Keratinocyte (primary cell): ENCODE data around the gene ZSCAN26.

Experiments
- EZH2 ChIP-seq: IDR thresholded peaks from one replicate; pipeline ENCODE4 v1.6.1; 2012; ENCODE audit warnings: inconsistent platforms, mild to moderate bottlenecking, low read length, moderate library complexity
- TF ChIP-seq, protein P1 (sequence below), 3 experiments: IDR thresholded peaks in 1 of 3; conservative IDR thresholded peaks in 1 of 3; optimal IDR thresholded peaks in 1 of 3; 2 replicates in 2 of 3; 3 replicates in 1 of 3; pipeline versions ENCODE3 to v1.5.1; 2011; ENCODE audit warnings: low read length in 3 of 3, mild to moderate bottlenecking in 3 of 3, moderate library complexity in 2 of 3, control low read depth in 1 of 3, inconsistent platforms in 1 of 3; ENCODE audit not compliant: insufficient read depth in 2 of 3; ENCODE audit errors: extremely low read depth in 1 of 3

DNA sequence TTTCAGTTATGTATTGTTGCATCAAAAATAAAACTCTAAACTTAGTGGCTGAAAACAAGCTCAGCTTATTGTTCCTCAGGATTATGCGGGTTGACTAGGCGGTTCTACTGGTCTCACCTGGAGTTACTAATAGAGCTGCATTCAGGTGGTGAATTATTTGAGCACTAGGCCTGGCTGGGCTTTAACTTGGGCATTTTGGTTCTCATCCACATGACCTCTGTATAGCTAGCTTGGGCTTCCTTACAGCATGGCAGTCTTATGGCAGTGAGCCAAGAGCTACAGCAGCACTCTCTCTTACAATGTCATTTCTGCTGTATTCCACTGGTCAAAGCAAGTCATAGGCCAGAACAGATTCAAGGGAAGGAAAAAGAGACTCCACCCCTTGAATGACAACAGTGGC, 16.0 kb downstream of the ZSCAN26 start:
- TF ChIP-seq, protein P1, sequence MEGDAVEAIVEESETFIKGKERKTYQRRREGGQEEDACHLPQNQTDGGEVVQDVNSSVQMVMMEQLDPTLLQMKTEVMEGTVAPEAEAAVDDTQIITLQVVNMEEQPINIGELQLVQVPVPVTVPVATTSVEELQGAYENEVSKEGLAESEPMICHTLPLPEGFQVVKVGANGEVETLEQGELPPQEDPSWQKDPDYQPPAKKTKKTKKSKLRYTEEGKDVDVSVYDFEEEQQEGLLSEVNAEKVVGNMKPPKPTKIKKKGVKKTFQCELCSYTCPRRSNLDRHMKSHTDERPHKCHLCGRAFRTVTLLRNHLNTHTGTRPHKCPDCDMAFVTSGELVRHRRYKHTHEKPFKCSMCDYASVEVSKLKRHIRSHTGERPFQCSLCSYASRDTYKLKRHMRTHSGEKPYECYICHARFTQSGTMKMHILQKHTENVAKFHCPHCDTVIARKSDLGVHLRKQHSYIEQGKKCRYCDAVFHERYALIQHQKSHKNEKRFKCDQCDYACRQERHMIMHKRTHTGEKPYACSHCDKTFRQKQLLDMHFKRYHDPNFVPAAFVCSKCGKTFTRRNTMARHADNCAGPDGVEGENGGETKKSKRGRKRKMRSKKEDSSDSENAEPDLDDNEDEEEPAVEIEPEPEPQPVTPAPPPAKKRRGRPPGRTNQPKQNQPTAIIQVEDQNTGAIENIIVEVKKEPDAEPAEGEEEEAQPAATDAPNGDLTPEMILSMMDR (optimal IDR thresholded peaks at IDR 0.05 in 1 of 3, IDR thresholded peaks at IDR 0.05 in 1 of 3, conservative IDR thresholded peaks at IDR 0.05 in 1 of 3; ENCODE audit: extremely low read depth in 1 of 3, insufficient read depth in 2 of 3, low read length in 3 of 3) = no peak
- TF ChIP-seq EZH2 = no peak
